HG02798 (cell line): ENCODE results near the gene VEZF1.
A peak's percentile ranks its signal among the peaks of the same experiment; 100 is the strongest.

Experiments
- ATAC-seq: cut with Tn5 transposase; IDR thresholded peaks from one replicate; pipeline ENCODE4 v1.9.1; 2021; ENCODE audit warnings: mild to moderate bottlenecking; ENCODE audit not compliant: unreplicated experiment, poor library complexity

VEZF1 gene, protein sequence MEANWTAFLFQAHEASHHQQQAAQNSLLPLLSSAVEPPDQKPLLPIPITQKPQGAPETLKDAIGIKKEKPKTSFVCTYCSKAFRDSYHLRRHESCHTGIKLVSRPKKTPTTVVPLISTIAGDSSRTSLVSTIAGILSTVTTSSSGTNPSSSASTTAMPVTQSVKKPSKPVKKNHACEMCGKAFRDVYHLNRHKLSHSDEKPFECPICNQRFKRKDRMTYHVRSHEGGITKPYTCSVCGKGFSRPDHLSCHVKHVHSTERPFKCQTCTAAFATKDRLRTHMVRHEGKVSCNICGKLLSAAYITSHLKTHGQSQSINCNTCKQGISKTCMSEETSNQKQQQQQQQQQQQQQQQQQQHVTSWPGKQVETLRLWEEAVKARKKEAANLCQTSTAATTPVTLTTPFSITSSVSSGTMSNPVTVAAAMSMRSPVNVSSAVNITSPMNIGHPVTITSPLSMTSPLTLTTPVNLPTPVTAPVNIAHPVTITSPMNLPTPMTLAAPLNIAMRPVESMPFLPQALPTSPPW

GRCh38 chr17:57987581-57988300 lies at the start of gene VEZF1:
TSS of gene VEZF1 (minus strand) at chr17:57988254. CDS start at chr17:57988111, 143 bp downstream.
- ATAC-seq, result peak; percentile 71

DNA sequence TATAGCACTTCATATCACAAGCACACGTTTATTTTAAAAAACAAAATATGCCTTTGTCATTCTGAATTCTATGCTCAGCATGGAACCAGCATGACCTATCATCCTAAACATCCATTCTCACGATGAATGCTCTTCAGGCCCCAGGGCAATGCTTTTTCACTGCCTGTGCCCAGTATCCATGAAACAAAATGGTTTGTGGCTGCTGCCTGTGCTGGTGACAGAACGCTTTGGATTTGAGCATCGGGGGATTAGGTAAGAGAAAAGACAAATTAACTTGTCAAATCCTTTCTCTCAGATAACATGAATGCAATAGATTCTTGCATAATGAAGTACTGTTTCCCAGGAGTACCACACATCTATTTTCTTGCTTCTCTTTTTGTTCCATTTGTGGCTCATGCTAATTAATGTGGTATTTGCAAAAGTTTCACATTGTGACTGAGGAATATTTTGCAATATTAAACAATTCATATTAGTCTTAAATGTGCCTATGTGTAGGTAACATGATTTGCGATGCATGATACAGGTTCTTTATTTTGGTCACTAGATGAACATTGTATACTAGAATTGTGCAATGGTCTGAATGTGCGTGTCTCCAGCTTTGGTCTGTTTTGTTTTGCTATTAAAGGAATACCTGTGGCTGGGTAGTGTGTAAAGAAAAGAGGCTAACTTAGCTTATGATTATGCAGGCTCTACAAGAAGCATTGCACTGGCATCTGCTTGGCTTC lies 44.8 kb upstream of the VEZF1 start:
- ATAC-seq, result no peak

DNA sequence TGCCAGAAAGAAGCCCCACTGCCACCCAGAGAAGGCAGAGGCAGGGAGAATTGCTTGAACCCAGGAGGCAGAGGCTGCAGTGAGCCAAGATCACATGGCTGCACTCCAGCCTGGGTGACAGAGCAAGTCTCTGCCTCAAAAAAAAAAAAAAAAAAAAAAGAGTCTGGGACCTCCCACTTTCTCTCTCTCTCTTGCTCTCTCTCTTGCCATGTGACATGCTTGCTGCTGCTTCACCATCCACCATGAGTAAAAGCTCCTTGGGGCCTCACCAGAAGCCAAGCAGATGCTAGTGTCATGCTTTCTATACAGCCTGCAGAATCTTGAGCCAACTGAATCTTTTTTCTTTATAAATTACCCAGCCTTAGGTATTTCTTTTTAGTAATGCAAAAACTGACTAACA lies 40.5 kb upstream of the VEZF1 start:
- ATAC-seq, result no peak

DNA sequence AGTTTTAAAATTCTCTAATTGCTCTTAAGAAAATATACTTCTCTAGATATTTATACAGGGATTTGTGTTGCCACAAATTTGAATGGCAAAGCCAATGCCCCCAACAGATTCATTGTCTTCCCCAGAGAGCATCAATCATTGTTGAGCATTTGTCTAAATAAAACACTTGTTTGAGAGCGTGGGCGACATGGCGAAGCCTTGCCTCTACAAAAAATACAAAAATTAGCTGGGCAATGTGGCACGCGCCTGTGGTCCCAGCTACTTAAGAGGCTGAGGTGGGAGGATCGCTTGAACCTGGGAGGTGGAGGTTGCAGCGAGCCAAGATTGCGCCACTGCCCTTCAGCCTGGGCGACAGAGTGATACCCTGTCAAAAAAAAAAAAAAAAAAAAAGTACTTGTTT lies 32.3 kb upstream of the VEZF1 start:
- ATAC-seq, result no peak

- ATAC-seq, result no peak
Measured at GRCh38 chr17:58019521-58019920, 31.5 kb upstream of the VEZF1 start.

- ATAC-seq, result no peak
Measured at GRCh38 chr17:58019039-58019438, 31.0 kb upstream of the VEZF1 start.

GRCh38 chr17:58010067-58010799 lies 22.2 kb upstream of the VEZF1 start:
- ATAC-seq, result no peak

DNA sequence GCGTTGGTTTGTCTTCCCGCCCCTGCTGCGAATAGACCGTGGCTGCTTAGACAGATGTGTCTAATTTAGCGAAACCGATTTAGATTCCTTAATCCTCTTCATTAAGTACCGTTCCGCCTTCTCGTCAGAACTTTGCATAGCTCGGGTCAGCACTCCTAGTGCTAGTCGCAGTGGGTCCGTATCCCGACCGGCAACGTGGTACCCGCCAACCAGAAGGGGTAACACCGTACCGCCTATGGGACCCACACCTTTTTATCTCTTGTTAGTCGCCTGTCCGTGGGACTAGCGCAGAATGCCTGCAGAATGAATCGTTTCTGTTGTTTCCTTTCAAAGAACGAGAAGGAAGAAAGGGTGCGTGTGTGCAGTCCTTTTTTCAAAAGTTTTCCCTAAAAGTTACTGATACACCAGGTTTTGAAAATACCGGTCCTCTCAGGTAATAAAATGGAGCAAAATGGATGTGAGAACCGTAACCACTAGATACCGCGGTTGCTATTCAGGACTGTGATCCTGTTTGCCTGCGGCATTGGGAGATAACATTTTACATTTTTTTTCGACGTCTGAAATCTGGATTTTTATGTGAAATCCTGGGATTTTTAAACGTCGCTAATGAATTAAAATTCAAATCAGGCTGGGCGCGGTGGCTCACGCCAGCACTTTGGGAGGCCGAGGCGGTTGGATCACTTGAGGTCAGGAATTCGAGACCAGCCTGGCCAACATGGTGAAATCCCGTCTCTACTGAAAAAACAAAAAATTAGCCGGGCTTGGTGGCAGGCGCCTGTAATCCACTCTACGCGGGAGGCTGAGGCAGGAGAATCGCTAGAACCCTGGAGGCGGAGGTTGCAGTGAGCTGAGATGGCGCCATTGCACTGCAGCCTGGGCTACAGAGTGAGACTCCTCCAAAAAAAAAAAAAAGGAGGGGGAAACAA lies 20.0 kb upstream of the VEZF1 start:
- peak; percentile 26 for ATAC-seq

DNA sequence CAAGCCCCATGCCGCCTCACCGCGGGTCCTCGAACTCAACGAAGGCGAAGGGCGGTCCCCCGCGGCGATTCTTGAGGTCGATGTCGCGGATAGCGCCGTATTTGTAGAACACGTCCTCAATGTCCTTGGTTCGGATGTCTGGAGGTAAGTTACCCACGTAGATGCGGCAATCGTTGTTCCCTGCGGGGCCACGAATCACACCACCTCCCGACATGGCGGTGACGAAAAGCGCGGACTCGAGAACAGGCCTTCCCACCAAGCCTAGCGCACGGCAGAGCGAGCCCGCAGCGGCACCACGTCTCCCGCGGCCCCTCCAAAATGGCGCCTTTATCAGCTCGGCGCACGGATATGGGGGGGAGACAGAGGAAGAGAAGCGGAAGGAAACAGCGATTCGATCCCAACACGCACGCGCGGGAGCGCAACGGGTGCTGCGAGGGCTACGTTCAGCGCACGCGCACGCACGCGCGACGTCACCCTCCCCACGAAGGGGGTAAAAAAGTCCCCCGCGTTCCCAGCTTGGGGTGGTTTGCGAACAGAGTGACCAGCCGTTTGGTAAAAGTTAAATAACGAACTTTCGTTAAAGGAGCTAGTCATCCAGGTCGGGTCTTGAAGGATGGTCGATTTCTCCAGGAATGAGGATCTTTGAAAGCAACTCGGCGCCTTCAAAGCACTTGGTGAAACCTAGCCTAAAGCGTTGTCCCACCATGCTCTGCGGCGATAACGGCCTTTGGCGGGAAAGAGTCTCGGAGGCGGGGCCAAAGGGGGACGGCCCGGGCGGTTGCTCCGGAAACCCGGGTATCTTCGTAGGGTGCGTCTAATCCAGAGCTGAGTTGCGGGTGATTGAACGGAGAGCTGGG lies 19.1 kb upstream of the VEZF1 start, which contains the start of gene SRSF1:
Gene SRSF1, minus strand, starts transcription at position 323 of the 857 bp plus-strand sequence. Its CDS starts 109 bp downstream, at position 214.
- peak; percentile 88 for ATAC-seq

DNA sequence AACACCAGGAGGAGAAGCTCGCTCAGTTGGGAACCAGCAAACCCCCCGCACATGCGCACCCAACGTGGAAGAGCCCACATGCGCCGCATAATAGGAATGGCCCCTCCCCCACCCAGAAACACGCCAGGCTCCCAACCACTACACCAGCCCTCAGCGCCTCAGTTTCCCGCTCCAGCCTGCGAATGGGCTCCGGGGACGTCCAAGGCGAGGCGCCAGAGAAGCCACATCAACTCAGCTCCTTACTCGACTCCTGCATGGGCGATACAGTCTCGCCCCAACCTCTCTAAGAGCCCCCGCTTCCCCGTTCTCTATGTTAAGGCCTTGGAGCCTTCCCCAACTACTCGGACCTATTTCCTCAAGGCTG lies 18.5 kb upstream of the VEZF1 start:
- ATAC-seq, result no peak

DNA sequence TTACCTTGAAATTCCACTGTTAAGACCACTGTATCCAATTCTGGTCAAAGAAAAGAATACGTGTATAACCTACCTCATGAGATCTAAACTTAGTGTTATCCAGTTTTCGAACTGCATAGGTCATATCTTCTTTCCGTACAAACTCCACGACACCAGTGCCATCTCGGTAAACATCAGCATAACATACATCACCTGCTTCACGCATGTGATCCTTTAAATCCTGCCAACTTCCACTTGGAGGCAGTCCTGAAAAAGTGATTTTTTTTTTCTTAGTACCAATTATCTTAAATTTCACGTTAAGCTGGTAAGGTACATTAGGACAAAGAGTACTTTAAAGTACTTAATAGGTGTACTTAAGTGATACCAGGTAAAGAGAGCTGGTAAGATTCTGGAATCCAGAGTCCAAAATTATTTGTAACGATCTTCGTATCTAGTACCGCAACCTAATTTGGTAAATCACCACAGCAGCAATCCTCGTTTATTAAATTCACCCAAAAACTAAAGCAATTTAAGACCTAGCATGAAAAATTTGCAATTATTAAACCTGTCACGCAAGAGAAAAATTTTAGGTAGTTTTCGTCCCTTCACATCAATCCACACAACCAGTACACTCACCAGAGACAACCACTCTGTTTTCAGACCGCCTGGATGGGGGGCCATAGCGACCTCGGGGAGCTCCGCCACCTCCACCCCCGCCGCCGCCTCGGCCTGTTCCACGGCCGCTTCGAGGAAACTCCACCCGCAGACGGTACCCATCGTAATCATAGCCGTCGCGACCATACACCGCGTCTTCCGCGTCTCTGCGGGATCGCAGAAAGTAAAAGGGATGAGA lies 17.9 kb upstream of the VEZF1 start:
- no peak for ATAC-seq

DNA sequence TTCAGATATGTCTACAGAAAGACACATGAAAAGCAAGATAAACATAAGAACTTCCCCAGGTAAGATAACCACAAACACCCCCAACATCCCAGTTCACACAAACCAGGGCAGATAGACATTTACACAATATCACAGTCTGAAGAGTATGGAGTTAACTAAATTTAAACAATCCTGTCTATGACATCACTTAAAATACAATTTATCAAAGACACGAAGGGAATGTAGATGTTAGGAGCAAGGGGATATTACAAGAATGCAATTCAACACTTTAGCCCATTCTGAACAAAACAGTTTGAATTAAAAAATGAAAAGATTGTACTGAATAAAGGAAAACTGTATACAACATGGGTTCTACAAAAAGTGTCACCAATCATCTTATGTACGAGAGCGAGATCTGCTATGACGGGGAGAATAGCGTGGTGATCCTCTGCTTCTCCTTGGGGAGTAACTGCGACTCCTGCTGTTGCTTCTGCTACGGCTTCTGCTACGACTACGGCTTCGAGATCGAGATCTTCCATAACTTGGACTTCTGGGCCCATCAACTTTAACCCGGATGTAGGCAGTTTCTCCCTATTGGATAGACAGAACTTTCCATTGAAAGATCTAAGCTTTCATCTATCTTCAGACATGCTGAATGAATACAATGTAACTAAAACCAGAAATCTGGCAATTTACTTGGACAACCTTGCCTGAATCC lies 17.1 kb upstream of the VEZF1 start:
- ATAC-seq, result no peak

GRCh38 chr17:58004060-58004459 lies 16.0 kb upstream of the VEZF1 start:
- ATAC-seq, result no peak

GRCh38 chr17:58002973-58003372 lies 14.9 kb upstream of the VEZF1 start:
- ATAC-seq, result no peak

- ATAC-seq, result no peak
Measured at GRCh38 chr17:58002154-58002948, 14.3 kb upstream of the VEZF1 start.
